Endothelial cell of umbilical vein (primary cell): ENCODE results near the gene DUSP8. TPM values are rescaled to one million over a fixed set of nuclear protein-coding genes. Genes with fewer than 3 reads are reported as not detected.

Experiments used
- BruUV-seq: library from RNA; stranded (reverse); fragments of 400-500 nt; replicated peaks from 2 replicates; lab custom pipeline; 2021; lab: Mats Ljungman, UMichigan
- CTCF ChIA-PET: fragments of 300-600, 350-600 bp; sonication (Branson Sonifier 250); formaldehyde crosslinking; loops from one replicate; lab custom pipeline; 2021; ENCODE audit warnings: antibody characterized with exemption, inconsistent platforms; lab: Charles Lee
- POLR2A ChIA-PET: fragments of 300-600, 350-600 bp; sonication (Branson Sonifier 250); formaldehyde crosslinking; loops from one replicate; lab custom pipeline; 2021; ENCODE audit warnings: antibody characterized with exemption, inconsistent platforms; lab: Charles Lee
- DNase-seq: peaks from one replicate; pipeline ENCODE4 v3.0.0-alpha.2; 2011; ENCODE audit warnings: low read depth, low spot score
- FAIRE-seq: peaks from 2 replicates; lab custom pipeline; 2011; peaks lifted over from hg19 to GRCh38; lab: Jason Lieb, UNC
- H2AFZ ChIP-seq: 2 replicates; pipeline ENCODE4 v1.6.0; 2012; ENCODE audit warnings: low read depth, low read length, control low read depth, inconsistent platforms
- H3K27ac ChIP-seq: 2 replicates; pipeline ENCODE4 v1.5.1; 2011; ENCODE audit warnings: low read depth, mild to moderate bottlenecking, control low read depth, low read length, moderate library complexity; ENCODE audit not compliant: insufficient read depth
- H3K27me3 ChIP-seq, 2 experiments: 2 replicates each; pipeline versions ENCODE4 v1.6.0 to v1.6.1; 2011; ENCODE audit warnings: low read length in 2 of 2, mixed read lengths in 1 of 2; ENCODE audit not compliant: control insufficient read depth in 2 of 2, insufficient read depth in 2 of 2
- H3K36me3 ChIP-seq, 2 experiments: 2 replicates in 1 of 2; 3 replicates in 1 of 2; pipeline ENCODE4 v1.5.1; 2011; ENCODE audit warnings: low read length in 2 of 2, mild to moderate bottlenecking in 1 of 2, moderate library complexity in 1 of 2; ENCODE audit not compliant: control insufficient read depth in 2 of 2, insufficient read depth in 2 of 2; ENCODE audit errors: extremely low read depth in 1 of 2
- H3K4me1 ChIP-seq: 3 replicates; pipeline ENCODE4 v1.5.1; 2011; ENCODE audit warnings: mild to moderate bottlenecking, low read length; ENCODE audit not compliant: control insufficient read depth, insufficient read depth; ENCODE audit errors: extremely low read depth
- H3K4me2 ChIP-seq: 2 replicates; pipeline ENCODE4 v1.6.1; 2011; ENCODE audit warnings: low read length, control low read depth, mixed read lengths; ENCODE audit not compliant: insufficient read depth
- H3K4me3 ChIP-seq, 3 experiments: fragments of 200-600 bp in 1 of 3; sonication (generic), shearing (Covaris generic) in 1 of 3; replicated peaks in 1 of 3; 2 replicates each; pipeline ENCODE4 v1.5.1; 2011 to 2016; ENCODE audit warnings: control low read depth in 3 of 3, low read length in 3 of 3, mild to moderate bottlenecking in 2 of 3, inconsistent platforms in 1 of 3, low read depth in 1 of 3, moderate library complexity in 1 of 3; ENCODE audit not compliant: insufficient read depth in 1 of 3
- H3K79me2 ChIP-seq: 2 replicates; pipeline ENCODE4 v1.6.0; 2012; ENCODE audit warnings: low read length, inconsistent platforms; ENCODE audit not compliant: control insufficient read depth, insufficient read depth
- H3K9ac ChIP-seq: replicated peaks from 2 replicates; pipeline ENCODE3; 2011; ENCODE audit warnings: low read length, control low read depth; ENCODE audit not compliant: insufficient read depth; ENCODE audit errors: extremely low read depth
- H3K9me1 ChIP-seq: replicated peaks from 3 replicates; pipeline ENCODE4 v1.6.0; 2011; ENCODE audit warnings: mild to moderate bottlenecking, low read length; ENCODE audit not compliant: control insufficient read depth, insufficient read depth; ENCODE audit errors: extremely low read depth
- H3K9me3 ChIP-seq: replicated peaks from 2 replicates; pipeline ENCODE4 v1.5.1; 2012; ENCODE audit warnings: low read length, inconsistent platforms; ENCODE audit not compliant: control insufficient read depth, insufficient read depth
- H4K20me1 ChIP-seq: replicated peaks from 2 replicates; pipeline ENCODE3; 2011; ENCODE audit warnings: mild to moderate bottlenecking, low read length; ENCODE audit not compliant: control insufficient read depth, insufficient read depth; ENCODE audit errors: extremely low read depth
- EZH2 ChIP-seq: IDR thresholded peaks from 2 replicates; pipeline ENCODE4 v1.6.1; 2012; ENCODE audit warnings: borderline replicate concordance, low read depth, mild to moderate bottlenecking, moderate library complexity, low read length, inconsistent platforms; ENCODE audit not compliant: severe bottlenecking
- FOS ChIP-seq: IDR thresholded peaks from 2 replicates; pipeline ENCODE4 v1.6.1; 2011; ENCODE audit warnings: mild to moderate bottlenecking, low read length, moderate library complexity, borderline replicate concordance; ENCODE audit not compliant: insufficient read depth
- GATA2 ChIP-seq: IDR thresholded peaks from 2 replicates; pipeline ENCODE4 v1.7.0; 2011; ENCODE audit warnings: low read depth, mild to moderate bottlenecking, moderate library complexity, mixed read lengths, low read length; ENCODE audit not compliant: insufficient read length, insufficient read depth
- JUN ChIP-seq: IDR thresholded peaks from 2 replicates; pipeline ENCODE4 v1.6.1; 2011; ENCODE audit warnings: borderline replicate concordance, low read depth; ENCODE audit not compliant: insufficient read length, insufficient read depth
- MAX ChIP-seq: IDR thresholded peaks from 2 replicates; pipeline ENCODE4 v1.6.1; 2011; ENCODE audit not compliant: insufficient read depth, insufficient read length
- MYC ChIP-seq: IDR thresholded peaks from one replicate; pipeline ENCODE4 v1.6.1; 2011; ENCODE audit warnings: mild to moderate bottlenecking, low read depth, low read length
- POLR2A ChIP-seq: IDR thresholded peaks from 2 replicates; pipeline ENCODE4 v1.6.1; 2012; ENCODE audit warnings: low read depth, mild to moderate bottlenecking, control low read depth, low read length
- POLR2AphosphoS5 ChIP-seq: IDR thresholded peaks from 2 replicates; pipeline ENCODE4 v1.6.1; 2012; ENCODE audit warnings: low read depth, mild to moderate bottlenecking, control low read depth, low read length, moderate library complexity; ENCODE audit not compliant: insufficient read depth
- dilution Hi-C: fragments of 300-500 bp; cut with MboI; formaldehyde crosslinking; loops from one replicate; pipeline ENCODE4 v1.15.0; 2019; ENCODE audit warnings: low sequenced_read_pairs; ENCODE audit not compliant: extremely low pct_ligation_motif_present
- intact Hi-C: fragments of 100-400 bp; cut with micrococcal nuclease; formaldehyde crosslinking; loops from one replicate; pipeline ENCODE4 v1.10.0; 2022
- polyA plus RNA-seq, 4 experiments: library from polyadenylated mRNA; depleted of rRNA in 3 of 4; stranded (reverse) in 3 of 4; unstranded in 1 of 4; fragments of >200 nt; gene quantifications; 2 replicates each; pipeline versions ENCODE4 v1.2.1 to v1.2.3, GENCODE V29; 2011 to 2012; ENCODE audit warnings: missing spikeins in 1 of 4
- total RNA-seq: library from RNA; stranded (reverse); gene quantifications from 2 replicates; pipeline ENCODE4 v1.2.3, GENCODE V29; 2021
- TF ChIP-seq, protein P1 (sequence below), 2 donors: IDR thresholded peaks; 1 replicate in 1 of 2; 2 replicates in 1 of 2; pipeline ENCODE4 v1.5.1; 2011; ENCODE audit warnings: low read length in 2 of 2, mild to moderate bottlenecking in 2 of 2, moderate library complexity in 2 of 2, control low read depth in 1 of 2, inconsistent platforms in 1 of 2, low read depth in 1 of 2; ENCODE audit not compliant: insufficient read depth in 1 of 2; ENCODE audit errors: extremely low read depth in 1 of 2

The DUSP8 gene
- total and polyA plus RNA-seq, 2 donors (not counting 3 experiments of a cell fraction or from before 2014, with no cell fraction given), result 4.6 to 5.9 TPM

DNA sequence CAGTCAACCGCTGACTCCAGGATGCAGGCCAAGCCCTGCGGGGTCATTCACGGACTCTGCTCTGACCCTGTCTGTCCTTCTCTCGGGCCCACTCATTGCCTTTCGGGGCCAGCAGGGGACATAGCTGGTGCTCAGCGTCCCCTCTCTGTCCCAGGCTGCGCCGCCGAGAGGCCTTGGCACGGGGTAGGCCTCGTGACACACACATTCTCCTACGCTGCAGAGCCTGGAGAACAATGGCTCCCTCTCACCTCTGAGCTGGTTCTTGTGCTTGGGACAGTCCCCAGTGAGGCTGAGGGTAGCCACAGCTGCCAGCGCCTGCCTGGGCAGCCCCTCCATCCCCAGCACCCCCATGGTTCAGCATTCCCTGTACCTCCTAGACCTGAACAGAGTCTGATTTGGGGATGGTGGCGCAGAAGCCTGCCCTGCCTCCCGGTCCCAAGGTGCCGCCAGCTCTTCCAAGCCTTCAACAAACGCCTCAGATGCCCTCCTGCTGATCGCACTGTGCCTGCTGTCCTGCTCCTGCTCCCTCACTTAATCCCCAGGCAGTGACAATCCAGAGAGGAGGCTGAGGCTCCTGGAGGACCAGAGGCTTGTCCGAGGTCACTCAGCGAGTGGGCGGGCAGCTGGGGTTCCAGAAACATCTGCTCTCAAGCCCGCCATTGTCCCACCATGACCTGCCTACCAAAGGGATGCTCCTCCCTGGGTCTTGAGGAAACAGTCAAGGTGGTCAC lies 30.4 kb downstream of the DUSP8 start:
- no peaks in the 10 kb centered on the region for H3K9me3 ChIP-seq
- intact Hi-C loops, result no loop called here
- no peak overlapping the region for H3K27ac ChIP-seq
- DNase-seq, result no peak
- peaks cover 6% of the 10 kb centered on the region for H3K79me2 ChIP-seq
- H3K9ac ChIP-seq, result no peak overlapping the region
- no peak overlapping the region for H3K4me3 ChIP-seq
- H3K4me2 ChIP-seq, result no peak overlapping the region
- dilution Hi-C loops, result no loop called here
- H2AFZ ChIP-seq, result no peak overlapping the region
- POLR2A ChIA-PET, result no interaction called here
- no peaks in the 10 kb centered on the region for H3K4me1 ChIP-seq
- H4K20me1 ChIP-seq, result no peaks in the 10 kb centered on the region
- peaks cover 14 to 16% of the 10 kb centered on the region in 2 experiments for H3K27me3 ChIP-seq
- BruUV-seq, result no TSS peak
- TF ChIP-seq, protein P1, sequence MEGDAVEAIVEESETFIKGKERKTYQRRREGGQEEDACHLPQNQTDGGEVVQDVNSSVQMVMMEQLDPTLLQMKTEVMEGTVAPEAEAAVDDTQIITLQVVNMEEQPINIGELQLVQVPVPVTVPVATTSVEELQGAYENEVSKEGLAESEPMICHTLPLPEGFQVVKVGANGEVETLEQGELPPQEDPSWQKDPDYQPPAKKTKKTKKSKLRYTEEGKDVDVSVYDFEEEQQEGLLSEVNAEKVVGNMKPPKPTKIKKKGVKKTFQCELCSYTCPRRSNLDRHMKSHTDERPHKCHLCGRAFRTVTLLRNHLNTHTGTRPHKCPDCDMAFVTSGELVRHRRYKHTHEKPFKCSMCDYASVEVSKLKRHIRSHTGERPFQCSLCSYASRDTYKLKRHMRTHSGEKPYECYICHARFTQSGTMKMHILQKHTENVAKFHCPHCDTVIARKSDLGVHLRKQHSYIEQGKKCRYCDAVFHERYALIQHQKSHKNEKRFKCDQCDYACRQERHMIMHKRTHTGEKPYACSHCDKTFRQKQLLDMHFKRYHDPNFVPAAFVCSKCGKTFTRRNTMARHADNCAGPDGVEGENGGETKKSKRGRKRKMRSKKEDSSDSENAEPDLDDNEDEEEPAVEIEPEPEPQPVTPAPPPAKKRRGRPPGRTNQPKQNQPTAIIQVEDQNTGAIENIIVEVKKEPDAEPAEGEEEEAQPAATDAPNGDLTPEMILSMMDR (IDR thresholded peaks at IDR 0.05; ENCODE audit: extremely low read depth in 1 of 2, insufficient read depth in 1 of 2, low read depth in 1 of 2, low read length in 2 of 2), result no peak
- no peak for TF ChIP-seq MYC
- TF ChIP-seq FOS, result no peak
- TF ChIP-seq JUN, result no peak
- TF ChIP-seq EZH2, result no peak
- no peak for TF ChIP-seq POLR2A
- no peak for TF ChIP-seq GATA2
- no peak for TF ChIP-seq POLR2AphosphoS5
- TF ChIP-seq MAX, result no peak
- no peaks in the 10 kb centered on the region for H3K9me1 ChIP-seq
- H3K36me3 ChIP-seq, result no peaks in the 10 kb centered on the region
- CTCF ChIA-PET, result interaction anchor here (1.5 to 9.8 kb wide), 2 partner anchors 8 to 35 kb away, joined by 3 to 313 read pairs; no protein-coding TSS in a partner anchor
- FAIRE-seq, result no peak
